Dermis blood vessel endothelial cell (primary cell): ENCODE measurements around the gene SP140. TPM values are rescaled to one million over a fixed set of nuclear protein-coding genes. Genes with fewer than 3 reads are reported as not detected.
A peak's percentile ranks its signal among the peaks of the same experiment; 100 is the strongest.
"Not testable (repeated sequence)": the region's sequence is repeated elsewhere in the genome, so short reads cannot be mapped to it uniquely, and the experiment has no call there.

Source experiments
- DNase-seq: peaks from one replicate; pipeline ENCODE4 v3.0.0; 2010
- total RNA-seq: library from RNA; depleted of rRNA; stranded (reverse); fragments of >200 nt; gene quantifications from 2 replicates; pipeline ENCODE4 v1.2.3, GENCODE V29; 2014

The SP140 gene
- total RNA-seq, 1 donor from 2014 or later = not detected

- DNase-seq = peak; percentile 87
Observed at GRCh38 chr2:230326453-230327417, 101.2 kb downstream of the SP140 start, which contains the start of gene SP140L. Gene SP140L (plus strand): TSS chr2:230327193. CDS start chr2:230327270, 77 bp downstream.

- peak; percentile 29 for DNase-seq
Observed at GRCh38 chr2:230327418-230328154, 102.0 kb downstream of the SP140 start.

GRCh38 chr2:230328155-230328458, 102.6 kb downstream of the SP140 start:
- DNase-seq = no peak

- no peak for DNase-seq
Observed at GRCh38 chr2:230329946-230330605, 104.5 kb downstream of the SP140 start.

GRCh38 chr2:230330725-230331124, 105.2 kb downstream of the SP140 start:
- DNase-seq = no peak

GRCh38 chr2:230335461-230335863, 109.9 kb downstream of the SP140 start:
- no peak for DNase-seq

GRCh38 chr2:230335864-230336506, 110.4 kb downstream of the SP140 start:
- no peak for DNase-seq

- not testable (repeated sequence) for DNase-seq
Observed at GRCh38 chr2:230341936-230342528, 116.5 kb downstream of the SP140 start.

- not testable (repeated sequence) for DNase-seq
Observed at GRCh38 chr2:230343041-230343624, 117.6 kb downstream of the SP140 start.

GRCh38 chr2:230343747-230344146, 118.2 kb downstream of the SP140 start:
- no peak for DNase-seq

GRCh38 chr2:230346465-230346864, 120.9 kb downstream of the SP140 start:
- DNase-seq = no peak

- DNase-seq = no peak
Observed at GRCh38 chr2:230346921-230347533, 121.5 kb downstream of the SP140 start.

GRCh38 chr2:230347659-230348305, 122.2 kb downstream of the SP140 start:
- peak; percentile 39 for DNase-seq

- no peak for DNase-seq
Observed at GRCh38 chr2:230348787-230349186, 123.3 kb downstream of the SP140 start.

GRCh38 chr2:230356084-230356483, 130.5 kb downstream of the SP140 start:
- no peak for DNase-seq

GRCh38 chr2:230358305-230358704, 132.8 kb downstream of the SP140 start:
- DNase-seq = no peak

GRCh38 chr2:230360028-230360427, 134.5 kb downstream of the SP140 start:
- DNase-seq = no peak

- DNase-seq = no peak
Observed at GRCh38 chr2:230362030-230362691, 136.6 kb downstream of the SP140 start.
